HG03432 (cell line): Measurements from ENCODE around the gene GALNT2.

Experiments
- ATAC-seq: cut with Tn5 transposase; IDR thresholded peaks from one replicate; pipeline ENCODE4 v1.9.1; 2021; ENCODE audit warnings: mild to moderate bottlenecking, moderate library complexity; ENCODE audit not compliant: unreplicated experiment

Gene GALNT2

GRCh38 chr1:230204842-230205241 lies 137.8 kb downstream of the GALNT2 start:
- no peak for ATAC-seq

- ATAC-seq, result no peak
These were observed 138.7 kb downstream of the GALNT2 start for GRCh38 chr1:230205719-230206198.

- ATAC-seq, result no peak
These were observed 139.2 kb downstream of the GALNT2 start for GRCh38 chr1:230206207-230206606.

GRCh38 chr1:230206976-230207375 lies 139.9 kb downstream of the GALNT2 start:
- ATAC-seq, result no peak

GRCh38 chr1:230207598-230207997 lies 140.6 kb downstream of the GALNT2 start:
- ATAC-seq, result no peak

- ATAC-seq, result peak; percentile 51
These were observed 141.7 kb downstream of the GALNT2 start for GRCh38 chr1:230208619-230209261.

GRCh38 chr1:230210326-230210980 lies 143.4 kb downstream of the GALNT2 start:
- ATAC-seq, result no peak

GRCh38 chr1:230210981-230211336 lies 143.9 kb downstream of the GALNT2 start:
- ATAC-seq, result no peak

- ATAC-seq, result no peak
These were observed 144.6 kb downstream of the GALNT2 start for GRCh38 chr1:230211436-230212145.

- ATAC-seq, result peak; percentile 49
These were observed 145.4 kb downstream of the GALNT2 start for GRCh38 chr1:230212405-230212936.

GRCh38 chr1:230215031-230215430 lies 148.0 kb downstream of the GALNT2 start:
- no peak for ATAC-seq

GRCh38 chr1:230215529-230215928 lies 148.5 kb downstream of the GALNT2 start:
- no peak for ATAC-seq

GRCh38 chr1:230216896-230217295 lies 149.9 kb downstream of the GALNT2 start:
- ATAC-seq, result no peak

GRCh38 chr1:230218667-230219066 lies 151.6 kb downstream of the GALNT2 start:
- no peak for ATAC-seq

GRCh38 chr1:230219174-230220067 lies 152.4 kb downstream of the GALNT2 start:
- no peak for ATAC-seq

- no peak for ATAC-seq
These were observed 153.4 kb downstream of the GALNT2 start for GRCh38 chr1:230220478-230220877.

GRCh38 chr1:230220907-230221306 lies 153.9 kb downstream of the GALNT2 start:
- ATAC-seq, result no peak

GRCh38 chr1:230222678-230223077 lies 155.6 kb downstream of the GALNT2 start:
- ATAC-seq, result no peak

GRCh38 chr1:230224101-230224960 lies 157.3 kb downstream of the GALNT2 start:
- ATAC-seq, result no peak
